Measurements from ENCODE around the gene RAPGEFL1. TPM values are rescaled to one million over a fixed set of nuclear protein-coding genes. Genes with fewer than 3 reads are reported as not detected.
"Not testable (repeated sequence)": the region's sequence is repeated elsewhere in the genome, so short reads cannot be mapped to it uniquely, and the experiment has no call there.

The RAPGEFL1 gene
- polyA plus RNA-seq, 3 donors: 4.0 to 5.8 (median 4.5) TPM

- WGBS, 3 donors: 53 to 68% (median 66%) methylated on average over 2 of the region's 2 CpGs
Measured at GRCh38 chr17:40194821-40195220, 17.6 kb downstream of the RAPGEFL1 start.

DNA sequence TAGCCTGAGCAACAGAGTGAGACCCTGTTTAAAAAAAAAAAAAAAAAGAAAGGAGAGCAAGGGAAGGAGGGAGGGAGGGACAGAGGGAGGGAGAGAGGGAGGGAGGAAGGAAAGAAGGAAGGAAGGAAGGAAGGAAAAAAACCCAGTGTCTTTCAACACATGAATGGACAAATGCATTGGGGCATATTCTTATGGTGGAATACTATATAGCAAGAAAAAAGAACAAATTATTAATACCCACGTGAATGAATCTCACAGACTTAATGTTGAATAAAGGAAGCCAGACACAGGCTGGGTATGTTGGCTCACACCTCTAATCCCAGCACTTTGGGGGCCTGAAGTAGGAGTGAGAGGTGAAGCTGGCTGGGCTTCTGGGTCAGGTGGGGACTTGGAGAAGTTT lies 20.3 kb downstream of the RAPGEFL1 start:
- no peak overlapping the region for H3K27ac ChIP-seq (ENCODE audit: low read depth, low read length)
- 58 to 89% (median 69%) methylated on average over 1 of the region's 1 CpG for WGBS, 3 donors

More at GRCh38 chr17:40194821-40195220, 17.6 kb downstream of the RAPGEFL1 start:
- H3K27ac ChIP-seq (ENCODE audit: low read depth, low read length): no peak overlapping the region

DNA sequence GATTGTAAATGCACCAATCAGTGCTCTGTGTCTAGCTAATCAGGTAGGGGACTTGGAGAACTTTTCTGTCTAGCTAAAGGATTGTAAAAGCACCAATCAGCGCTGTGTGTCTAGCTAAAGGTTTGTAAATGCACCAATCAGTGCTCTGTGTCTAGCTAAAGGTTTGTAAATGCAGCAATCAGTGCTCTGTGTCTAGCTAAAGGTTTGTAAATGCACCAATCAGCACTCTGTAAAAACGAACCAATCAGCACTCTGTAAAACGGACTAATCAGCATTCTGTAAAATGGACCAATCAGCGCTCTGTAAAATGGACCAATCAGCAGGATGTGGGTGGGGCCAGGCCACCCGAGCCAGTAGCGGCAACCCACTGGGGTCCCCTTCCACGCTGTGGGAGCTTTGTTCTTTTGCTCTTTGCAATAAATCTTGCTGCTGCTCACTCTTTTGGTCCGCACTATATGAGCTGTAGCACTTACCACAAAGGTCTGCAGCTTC lies 20.7 kb downstream of the RAPGEFL1 start:
- H3K27ac ChIP-seq (ENCODE audit: low read depth, low read length): not testable (repeated sequence)
- 61 to 66% (median 62%) methylated on average over 8 of the region's 8 CpGs for WGBS, 3 donors

DNA sequence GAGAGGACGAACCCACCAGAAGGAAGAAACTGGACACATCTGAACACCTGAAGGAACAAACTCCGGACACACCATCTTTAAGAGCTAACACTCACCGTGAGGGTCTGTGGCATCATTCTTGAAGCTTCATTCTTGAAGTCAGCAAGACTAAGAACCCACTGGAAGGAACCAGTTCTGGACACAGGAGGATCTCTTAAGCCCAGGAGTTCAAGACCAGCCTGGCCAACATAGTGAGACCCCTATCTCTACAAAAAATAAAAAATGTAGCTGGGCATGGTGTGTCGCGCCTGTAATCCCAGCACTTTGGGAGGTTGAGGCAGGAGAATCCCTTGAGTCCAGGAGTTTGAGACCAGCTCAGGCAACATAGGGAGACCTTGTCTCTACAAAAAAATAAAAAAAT lies 21.3 kb downstream of the RAPGEFL1 start:
- H3K27ac ChIP-seq (ENCODE audit: low read depth, low read length): no peak overlapping the region
- 91 to 93% (median 91%) methylated on average over 5 of the region's 5 CpGs for WGBS, 3 donors

- no peak overlapping the region for H3K27ac ChIP-seq (ENCODE audit: low read depth, low read length)
- WGBS, 3 donors: 36 to 67% (median 51%) methylated on average over 4 of the region's 4 CpGs
Measured at GRCh38 chr17:40203131-40203530, 25.9 kb downstream of the RAPGEFL1 start.

- WGBS, 3 donors: 74 to 90% (median 76%) methylated on average over 8 of the region's 8 CpGs
- H3K27ac ChIP-seq (ENCODE audit: low read depth, low read length): not testable (repeated sequence)
Measured at GRCh38 chr17:40206193-40206592, 28.9 kb downstream of the RAPGEFL1 start.

- H3K27ac ChIP-seq (ENCODE audit: low read depth, low read length): no peak overlapping the region
- 63 to 81% (median 72%) methylated on average over 2 of the region's 2 CpGs for WGBS, 3 donors
Measured at GRCh38 chr17:40209404-40210093, 32.3 kb downstream of the RAPGEFL1 start.

DNA sequence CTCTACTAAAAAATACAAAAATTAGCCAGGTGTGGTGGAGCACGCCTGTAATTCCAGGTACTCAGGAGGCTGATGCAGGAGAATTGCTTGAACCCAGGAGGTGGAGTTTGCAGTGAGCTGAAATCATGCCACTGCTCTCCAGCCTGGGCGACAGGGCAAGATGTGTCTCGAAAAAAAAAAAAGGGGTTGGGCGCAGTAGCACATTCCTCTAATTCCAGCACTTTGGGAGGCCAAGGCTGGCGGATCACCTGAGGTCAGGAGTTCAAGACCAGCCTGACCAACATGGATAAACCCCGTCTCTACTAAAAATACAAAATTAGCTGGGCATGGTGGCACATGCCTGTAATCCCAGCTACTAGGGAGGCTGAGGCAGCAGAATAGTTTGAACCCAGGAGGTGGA lies 36.6 kb downstream of the RAPGEFL1 start:
- WGBS, 3 donors: 83 to 88% (median 88%) methylated on average over 6 of the region's 6 CpGs

GRCh38 chr17:40218006-40218739 lies 40.9 kb downstream of the RAPGEFL1 start:
- no peak overlapping the region for H3K27ac ChIP-seq (ENCODE audit: low read depth, low read length)
- WGBS, 3 donors: 74 to 86% (median 85%) methylated on average over 7 of the region's 7 CpGs

More for the DNA sequence above, 36.6 kb downstream of the RAPGEFL1 start:
- not testable (repeated sequence) for H3K27ac ChIP-seq (ENCODE audit: low read depth, low read length)

GRCh38 chr17:40218740-40219593 lies 41.7 kb downstream of the RAPGEFL1 start, which contains the start of gene WIPF2:
Gene WIPF2, plus strand, starts transcription at chr17:40219304. Its CDS starts 37,156 bp downstream, at chr17:40256460.
- WGBS, 3 donors: 1 to 2% (median 1%) methylated on average over 56 to 59 of the region's 59 CpGs
- H3K27ac ChIP-seq (ENCODE audit: low read depth, low read length): no peak within 1 kb of the TSS

- no peak overlapping the region for H3K27ac ChIP-seq (ENCODE audit: low read depth, low read length)
- 1 to 2% (median 2%) methylated on average over 23 to 24 of the region's 24 CpGs for WGBS, 3 donors
Measured at GRCh38 chr17:40219594-40220338, 42.5 kb downstream of the RAPGEFL1 start.

DNA sequence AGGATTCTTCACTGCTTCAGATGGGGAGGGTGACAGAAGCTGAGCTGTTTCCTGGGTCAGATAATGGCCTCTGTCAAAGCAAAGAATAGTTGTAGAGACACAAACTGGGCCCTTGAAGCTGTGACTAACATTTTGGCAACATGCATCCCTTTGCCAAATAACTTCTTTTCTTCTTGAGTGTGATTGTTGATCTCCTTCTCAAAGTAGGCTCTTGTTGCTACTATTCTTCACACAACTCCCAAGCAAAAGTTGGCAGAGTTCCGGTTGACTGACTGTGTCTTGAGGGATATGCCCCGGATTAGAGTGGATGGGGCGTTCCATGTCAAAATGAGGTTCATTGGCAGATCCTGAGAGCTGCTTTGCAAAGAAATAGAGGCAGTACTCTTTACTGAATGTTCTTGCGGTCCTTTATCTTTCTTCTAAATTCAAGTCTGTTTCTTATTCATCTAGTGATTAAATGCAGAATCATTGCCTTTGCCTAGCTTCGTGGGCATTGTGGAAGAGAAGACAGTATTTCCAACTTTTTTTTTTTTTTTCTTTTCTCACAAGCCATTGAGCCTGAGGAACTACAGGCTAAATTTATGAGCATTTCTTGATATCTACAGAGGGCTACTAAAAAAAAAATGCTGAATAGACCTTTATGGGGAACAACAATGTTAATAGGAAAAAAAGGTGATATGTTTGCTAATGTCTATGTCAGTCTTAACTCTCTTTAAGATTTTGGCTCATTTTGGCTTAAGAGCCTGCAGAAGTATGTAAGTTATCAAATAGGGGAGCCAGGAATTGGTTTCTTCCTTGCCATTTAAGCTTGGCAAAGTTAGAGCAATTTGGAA lies 47.7 kb downstream of the RAPGEFL1 start:
- 35 to 70% (median 58%) methylated on average over 5 of the region's 5 CpGs for WGBS, 3 donors

GRCh38 chr17:40229146-40229545 lies 51.9 kb downstream of the RAPGEFL1 start:
- H3K27ac ChIP-seq (ENCODE audit: low read depth, low read length): not testable (repeated sequence)
- WGBS, 3 donors: 95 to 97% (median 95%) methylated on average over 14 of the region's 14 CpGs

More for the DNA sequence above, 47.7 kb downstream of the RAPGEFL1 start:
- H3K27ac ChIP-seq (ENCODE audit: low read depth, low read length): no peak overlapping the region

DNA sequence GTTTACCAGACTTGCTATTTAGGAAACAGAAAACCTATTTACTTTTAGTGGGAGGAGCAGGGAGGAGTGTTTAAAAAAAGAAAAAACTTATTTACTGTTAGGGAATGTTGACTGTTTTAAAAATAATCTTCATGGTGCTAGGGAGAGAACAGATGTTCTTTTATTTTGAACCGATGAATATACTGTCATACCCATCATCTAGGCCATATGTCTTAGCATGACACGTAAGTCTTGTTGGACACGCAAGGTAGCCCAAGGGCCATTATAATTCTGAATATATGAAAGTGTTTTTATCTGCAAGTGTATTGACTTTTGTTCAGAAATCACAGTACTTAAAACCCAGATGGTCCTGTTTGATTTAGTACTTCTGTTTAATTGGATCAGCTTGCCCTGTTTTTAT lies 53.4 kb downstream of the RAPGEFL1 start:
- WGBS, 3 donors: 68 to 95% (median 87%) methylated on average over 3 of the region's 3 CpGs
- no peak overlapping the region for H3K27ac ChIP-seq (ENCODE audit: low read depth, low read length)

- WGBS, 3 donors: 91 to 96% (median 94%) methylated on average over 3 to 4 of the region's 4 CpGs
Measured at GRCh38 chr17:40231928-40232327, 54.7 kb downstream of the RAPGEFL1 start.

GRCh38 chr17:40241252-40241834 lies 64.1 kb downstream of the RAPGEFL1 start:
- WGBS, 3 donors: 82 to 88% (median 85%) methylated on average over 4 of the region's 4 CpGs

More at GRCh38 chr17:40231928-40232327, 54.7 kb downstream of the RAPGEFL1 start:
- not testable (repeated sequence) for H3K27ac ChIP-seq (ENCODE audit: low read depth, low read length)

DNA sequence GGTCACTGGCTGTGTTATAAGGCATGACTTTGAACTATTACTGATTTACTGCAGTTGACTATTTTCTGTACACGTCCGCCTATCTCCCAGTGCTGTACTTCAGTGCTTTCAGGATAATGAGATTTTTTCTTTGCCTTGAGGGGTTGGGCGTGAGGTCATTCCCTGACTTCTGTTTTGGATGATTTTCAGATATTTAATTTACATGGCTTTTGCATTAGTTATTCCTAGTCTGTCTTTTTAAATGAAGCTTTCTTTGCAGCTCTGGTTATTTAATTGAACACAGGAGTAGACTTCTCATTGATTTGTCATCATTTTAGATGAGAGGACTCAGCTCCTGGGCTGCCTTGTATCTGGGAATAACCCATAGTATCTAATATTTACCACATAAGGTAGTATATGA lies 65.5 kb downstream of the RAPGEFL1 start:
- H3K27ac ChIP-seq (ENCODE audit: low read depth, low read length): no peak overlapping the region
- WGBS, 3 donors: 70 to 91% (median 89%) methylated on average over 3 of the region's 3 CpGs

More at GRCh38 chr17:40241252-40241834, 64.1 kb downstream of the RAPGEFL1 start:
- H3K27ac ChIP-seq (ENCODE audit: low read depth, low read length): no peak overlapping the region
